DND-41 (cell line): Measurements from ENCODE around the gene IGLON5.

Experiments
- EZH2 ChIP-seq: IDR thresholded peaks from 3 replicates; pipeline ENCODE4 v1.6.1; 2012; ENCODE audit warnings: borderline replicate concordance, low read depth, mild to moderate bottlenecking, moderate library complexity, low read length, inconsistent platforms; ENCODE audit not compliant: severe bottlenecking
- TF ChIP-seq, protein P1 (sequence below): IDR thresholded peaks from 2 replicates; pipeline ENCODE4 v1.5.1; 2012; ENCODE audit warnings: borderline replicate concordance, low read length, moderate library complexity, mild to moderate bottlenecking; ENCODE audit not compliant: poor library complexity, severe bottlenecking; ENCODE audit errors: extremely low read depth

DNA sequence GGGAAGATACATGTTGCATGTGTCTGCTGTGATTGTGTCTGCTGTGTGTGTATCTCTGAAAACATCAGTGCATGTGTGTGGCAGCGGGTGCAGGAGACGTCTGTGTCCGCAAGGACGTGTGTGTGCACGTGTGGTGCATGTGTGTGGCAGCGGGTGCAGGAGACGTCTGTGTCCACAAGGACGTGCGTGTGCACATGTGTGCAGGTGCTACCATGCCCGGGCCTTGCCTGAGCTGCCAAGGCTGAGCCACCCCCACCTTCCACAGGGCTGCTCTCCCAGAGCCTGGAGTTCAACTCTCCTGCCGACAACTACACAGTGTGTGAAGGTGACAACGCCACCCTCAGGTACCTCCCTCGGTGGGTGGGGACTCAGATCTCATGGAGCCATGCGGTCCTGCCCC is 10.4 kb downstream of the IGLON5 start:
- TF ChIP-seq, protein P1, sequence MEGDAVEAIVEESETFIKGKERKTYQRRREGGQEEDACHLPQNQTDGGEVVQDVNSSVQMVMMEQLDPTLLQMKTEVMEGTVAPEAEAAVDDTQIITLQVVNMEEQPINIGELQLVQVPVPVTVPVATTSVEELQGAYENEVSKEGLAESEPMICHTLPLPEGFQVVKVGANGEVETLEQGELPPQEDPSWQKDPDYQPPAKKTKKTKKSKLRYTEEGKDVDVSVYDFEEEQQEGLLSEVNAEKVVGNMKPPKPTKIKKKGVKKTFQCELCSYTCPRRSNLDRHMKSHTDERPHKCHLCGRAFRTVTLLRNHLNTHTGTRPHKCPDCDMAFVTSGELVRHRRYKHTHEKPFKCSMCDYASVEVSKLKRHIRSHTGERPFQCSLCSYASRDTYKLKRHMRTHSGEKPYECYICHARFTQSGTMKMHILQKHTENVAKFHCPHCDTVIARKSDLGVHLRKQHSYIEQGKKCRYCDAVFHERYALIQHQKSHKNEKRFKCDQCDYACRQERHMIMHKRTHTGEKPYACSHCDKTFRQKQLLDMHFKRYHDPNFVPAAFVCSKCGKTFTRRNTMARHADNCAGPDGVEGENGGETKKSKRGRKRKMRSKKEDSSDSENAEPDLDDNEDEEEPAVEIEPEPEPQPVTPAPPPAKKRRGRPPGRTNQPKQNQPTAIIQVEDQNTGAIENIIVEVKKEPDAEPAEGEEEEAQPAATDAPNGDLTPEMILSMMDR, result no peak
- no peak for TF ChIP-seq EZH2
